ENCODE results near the gene LRCH1. TPM values are rescaled to one million over a fixed set of nuclear protein-coding genes. Genes with fewer than 3 reads are reported as not detected.
A peak's percentile ranks its signal among the peaks of the same experiment; 100 is the strongest.

LRCH1 gene
- total RNA-seq, 4 donors from 2014 or later: 17.2 to 25.7 (median 21.9) TPM

DNA sequence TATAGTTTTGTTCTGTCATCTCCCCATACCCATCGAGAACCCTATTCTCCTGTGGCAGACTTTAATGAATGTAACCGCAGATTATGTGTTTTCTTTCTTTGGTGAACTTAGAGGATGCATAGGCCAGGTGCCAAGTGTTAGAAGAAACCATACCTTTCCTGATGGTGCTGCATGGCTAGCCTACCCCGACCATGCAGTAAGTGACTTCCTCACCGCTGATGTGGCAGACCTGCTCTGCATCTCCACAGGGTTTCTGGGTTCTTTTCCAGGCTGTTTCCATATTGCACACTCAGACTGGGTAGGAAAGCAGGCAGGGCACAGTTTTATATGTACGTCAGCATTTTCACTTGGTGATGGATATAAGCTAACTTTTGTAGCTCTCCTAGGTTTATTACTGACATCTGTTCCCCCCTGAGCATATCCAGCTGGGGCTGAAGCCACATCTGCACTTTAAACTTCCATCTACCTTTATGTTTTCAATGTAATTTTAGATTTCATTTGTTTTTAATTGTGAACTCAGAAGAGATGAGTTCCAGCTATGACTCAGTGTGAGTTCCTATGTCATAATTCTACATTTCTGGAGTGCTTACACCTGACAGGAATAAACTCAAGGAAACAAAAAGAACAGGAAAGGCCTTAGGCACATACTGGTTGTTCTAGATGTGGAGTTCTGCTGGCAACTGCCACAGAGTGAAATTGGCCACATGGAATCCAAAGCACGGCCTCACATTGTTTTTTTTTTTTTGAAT lies 42.3 kb downstream of the LRCH1 start:
- Histone ChIP-seq H3K9me3 (no peaks in the 10 kb centered on the region), H3K4me1 (peaks cover 3 to 59% (median 36%) of the 10 kb centered on the region in 4 donors), H3K27ac (peak overlapping the region in 2 of 4 donors; percentile 67), H3K4me3 (no peak overlapping the region), H3K36me3 (no peaks in the 10 kb centered on the region), H3K27me3 (no peaks in the 10 kb centered on the region)
- 57 to 66% methylated on average over 6 of the region's 6 CpGs for WGBS, 2 donors
- no peak for DNase-seq (ENCODE audit: low spot score in 2 of 2)
- TF ChIP-seq POLR2A (IDR thresholded peaks at IDR 0.05) (no peak), EP300 (IDR thresholded peaks at IDR 0.05) (peak in 1 of 2 donors; percentile 45), CTCF (IDR thresholded peaks at IDR 0.05) (no peak)

DNA sequence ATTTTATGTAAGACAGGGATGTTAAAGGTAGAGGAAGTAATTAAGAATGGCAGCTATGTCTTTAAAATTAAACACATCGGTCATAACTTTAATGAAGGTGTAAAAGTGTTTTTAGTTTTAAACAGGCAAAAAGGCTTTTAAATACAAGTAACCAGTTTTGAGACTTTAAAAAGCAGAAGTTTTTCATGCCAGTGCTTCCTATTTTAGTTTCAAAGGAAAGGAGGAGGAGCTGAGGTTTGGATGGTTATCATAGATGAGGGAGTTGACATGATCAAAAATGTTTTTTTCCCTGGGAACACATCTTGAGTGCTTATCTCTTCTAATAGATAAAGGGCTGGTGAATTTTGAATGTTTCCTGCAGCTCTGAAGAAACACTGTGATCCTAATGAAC lies 42.9 kb downstream of the LRCH1 start:
- Histone ChIP-seq H3K27ac (peak overlapping the region in 2 of 4 donors; percentile 67), H3K4me1 (peaks cover 3 to 65% (median 40%) of the 10 kb centered on the region in 4 donors), H3K36me3 (no peaks in the 10 kb centered on the region), H3K4me3 (no peak overlapping the region), H3K9me3 (no peaks in the 10 kb centered on the region), H3K27me3 (no peaks in the 10 kb centered on the region)
- TF ChIP-seq POLR2A (IDR thresholded peaks at IDR 0.05) (no peak), EP300 (IDR thresholded peaks at IDR 0.05) (no peak), CTCF (IDR thresholded peaks at IDR 0.05) (no peak)
- DNase-seq (ENCODE audit: low spot score in 2 of 2): no peak
- 69 to 71% methylated on average over 1 of the region's 1 CpG for WGBS, 2 donors

- H3K36me3 ChIP-seq: no peaks in the 10 kb centered on the region
- H3K27me3 ChIP-seq: no peaks in the 10 kb centered on the region
- TF ChIP-seq CTCF (IDR thresholded peaks at IDR 0.05): no peak
- TF ChIP-seq POLR2A (IDR thresholded peaks at IDR 0.05): no peak
- no peak for TF ChIP-seq EP300 (IDR thresholded peaks at IDR 0.05)
- peak overlapping the region in 2 of 4 donors; percentile 67 for H3K27ac ChIP-seq
- 37 to 49% methylated on average over 6 of the region's 6 CpGs for WGBS, 2 donors
- peaks cover 3 to 71% (median 45%) of the 10 kb centered on the region in 4 donors for H3K4me1 ChIP-seq
- H3K4me3 ChIP-seq: no peak overlapping the region
- H3K9me3 ChIP-seq: no peaks in the 10 kb centered on the region
- DNase-seq (ENCODE audit: low spot score in 2 of 2): no peak
These were observed 43.5 kb downstream of the LRCH1 start for GRCh38 chr13:46596466-46596865.

DNA sequence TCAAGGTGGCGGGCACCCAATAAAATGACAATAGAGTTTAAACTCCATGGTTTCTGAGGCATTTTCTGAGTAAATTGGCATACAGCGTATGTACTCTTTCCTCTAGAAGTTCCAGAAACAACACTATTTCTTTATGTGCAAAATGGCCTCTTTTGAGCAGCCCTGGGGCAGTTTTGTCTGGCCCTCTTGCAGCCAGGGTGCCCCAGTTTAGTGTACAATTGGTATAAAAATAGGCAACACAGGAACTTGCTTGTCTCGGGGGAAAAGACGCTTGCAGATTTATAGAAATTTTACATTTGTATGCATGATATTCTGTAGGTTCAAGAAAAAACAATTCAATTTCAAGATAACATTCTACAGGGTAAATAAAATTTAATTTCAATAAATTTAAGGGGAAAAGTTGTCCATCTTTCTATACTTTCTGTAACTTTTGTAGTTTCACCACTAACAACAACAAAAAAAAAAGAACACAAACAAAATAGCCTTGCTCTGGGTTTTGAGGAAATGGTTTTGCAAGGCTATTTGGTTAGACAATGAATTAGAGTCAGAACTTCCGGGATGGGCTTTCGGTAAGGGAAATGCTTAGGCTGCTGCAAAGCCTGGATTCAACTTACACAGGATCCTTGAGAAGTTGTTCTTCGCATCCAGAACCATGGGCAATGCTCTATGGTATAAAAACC lies 45.3 kb downstream of the LRCH1 start:
- Histone ChIP-seq H3K27me3 (no peaks in the 10 kb centered on the region), H3K9me3 (no peaks in the 10 kb centered on the region), H3K4me3 (no peak overlapping the region), H3K4me1 (peaks cover 3 to 76% (median 52%) of the 10 kb centered on the region in 4 donors), H3K27ac (peak overlapping the region in 3 of 4 donors; percentile 35 to 63 (median 49)), H3K36me3 (no peaks in the 10 kb centered on the region)
- DNase-seq (ENCODE audit: low spot score in 2 of 2): no peak
- WGBS, 2 donors: 66% methylated on average over 7 of the region's 7 CpGs
- TF ChIP-seq CTCF (IDR thresholded peaks at IDR 0.05) (no peak), POLR2A (IDR thresholded peaks at IDR 0.05) (no peak), EP300 (IDR thresholded peaks at IDR 0.05) (peak in 1 of 2 donors; percentile 55)

- H3K27me3 ChIP-seq: no peaks in the 10 kb centered on the region
- H3K36me3 ChIP-seq: no peaks in the 10 kb centered on the region
- TF ChIP-seq POLR2A (IDR thresholded peaks at IDR 0.05) (no peak), CTCF (IDR thresholded peaks at IDR 0.05) (no peak), EP300 (IDR thresholded peaks at IDR 0.05) (no peak)
- no peak overlapping the region for H3K4me3 ChIP-seq
- 78 to 86% methylated on average over 2 of the region's 2 CpGs for WGBS, 2 donors
- no peak for DNase-seq (ENCODE audit: low spot score in 2 of 2)
- H3K27ac ChIP-seq: peak overlapping the region in 2 of 4 donors; percentile 37 to 49
- H3K4me1 ChIP-seq: peaks cover 3 to 81% (median 52%) of the 10 kb centered on the region in 4 donors
- no peaks in the 10 kb centered on the region for H3K9me3 ChIP-seq
These were observed 45.8 kb downstream of the LRCH1 start for GRCh38 chr13:46598820-46599180.
